Activated CD8-positive, alpha-beta memory T cell treated with anti-CD3 and anti-CD28 coated beads, Interleukin-2, amount 10 ng/mL, durations not matched to agents 7 days and 5 days (primary cell): ENCODE measurements around the gene TMEM125. TPM values are rescaled to one million over a fixed set of nuclear protein-coding genes. Genes with fewer than 3 reads are reported as not detected.

Source experiments
- ATAC-seq: fragments of 150-1000 bp; cut with Tn5 transposase; one replicate; pipeline ENCODE4 v1.10.0; 2021; ENCODE audit warnings: moderate library complexity
- CTCF ChIA-PET: fragments of 350-600 bp; sonication (Branson Sonifier 250); formaldehyde crosslinking; loops from one replicate; lab custom pipeline; 2021; ENCODE audit warnings: antibody characterized with exemption; lab: Charles Lee
- DNase-seq: peaks from one replicate; pipeline ENCODE4 v3.0.0-alpha.2; 2020
- H3K27ac Mint-ChIP-seq: one replicate; pipeline ENCODE4 v1.8.0; 2021; ENCODE audit warnings: mild to moderate bottlenecking, mixed read lengths
- H3K27me3 Mint-ChIP-seq: one replicate; pipeline ENCODE4 v1.8.0; 2021; ENCODE audit warnings: mixed read lengths
- H3K36me3 Mint-ChIP-seq: one replicate; pipeline ENCODE4 v1.8.0; 2021; ENCODE audit warnings: mild to moderate bottlenecking, mixed read lengths
- H3K4me1 Mint-ChIP-seq: one replicate; pipeline ENCODE4 v1.8.0; 2021; ENCODE audit warnings: mixed read lengths
- H3K4me3 Mint-ChIP-seq: one replicate; pipeline ENCODE4 v1.8.0; 2021; ENCODE audit warnings: mild to moderate bottlenecking, moderate library complexity, mixed read lengths
- H3K9me3 Mint-ChIP-seq: one replicate; pipeline ENCODE4 v1.8.0; 2022; ENCODE audit warnings: low read depth, mixed read lengths
- total RNA-seq, 2 experiments: library from RNA; stranded (reverse); gene quantifications; one replicate each; pipeline ENCODE4 v1.2.3, GENCODE V29; 2021

TMEM125 gene
- total RNA-seq, 2 experiments from 2014 or later = not detected

GRCh38 chr1:43284065-43284464, 14.3 kb downstream of the TMEM125 start:
- no peaks in the 10 kb centered on the region for H3K4me1 Mint-ChIP-seq
- CTCF ChIA-PET = interaction anchor here (1.7 kb wide), 1 partner anchor 12 kb away, joined by 3 read pairs; no protein-coding TSS in a partner anchor
- H3K27me3 Mint-ChIP-seq = peaks cover 14% of the 10 kb centered on the region
- no peaks in the 10 kb centered on the region for H3K36me3 Mint-ChIP-seq
- ATAC-seq (no peak), DNase-seq (no peak)
- no peaks in the 10 kb centered on the region for H3K9me3 Mint-ChIP-seq
- H3K4me3 Mint-ChIP-seq = no peak overlapping the region
- H3K27ac Mint-ChIP-seq = no peak overlapping the region

- ATAC-seq (no peak), DNase-seq (no peak)
- no peak overlapping the region for H3K4me3 Mint-ChIP-seq
- H3K4me1 Mint-ChIP-seq = no peaks in the 10 kb centered on the region
- no peaks in the 10 kb centered on the region for H3K9me3 Mint-ChIP-seq
- H3K36me3 Mint-ChIP-seq = no peaks in the 10 kb centered on the region
- no peak overlapping the region for H3K27ac Mint-ChIP-seq
- peaks cover 14% of the 10 kb centered on the region for H3K27me3 Mint-ChIP-seq
- CTCF ChIA-PET = interaction anchor here (1.7 kb wide), 1 partner anchor 11 kb away, joined by 3 read pairs; no protein-coding TSS in a partner anchor
Measured at GRCh38 chr1:43284546-43285110, 14.8 kb downstream of the TMEM125 start.

GRCh38 chr1:43285269-43285990, 15.6 kb downstream of the TMEM125 start, which contains the start of gene C1orf210:
C1orf210 (minus strand) TSS chr1:43285581; CDS start chr1:43283270, 2,311 bp downstream.
- CTCF ChIA-PET = no interaction called here
- Mint-ChIP-seq H3K27ac (no peak within 1 kb of the TSS), H3K4me3 (no peak within 1 kb of the TSS), H3K4me1 (no peaks in the 10 kb centered on the region), H3K9me3 (no peaks in the 10 kb centered on the region), H3K36me3 (no peaks in the 10 kb centered on the region), H3K27me3 (peaks cover 11% of the 10 kb centered on the region)
- DNase-seq = no peak
- no peak for ATAC-seq

- no peaks in the 10 kb centered on the region for H3K4me1 Mint-ChIP-seq
Measured at GRCh38 chr1:43286115-43286514, 16.3 kb downstream of the TMEM125 start.

DNA sequence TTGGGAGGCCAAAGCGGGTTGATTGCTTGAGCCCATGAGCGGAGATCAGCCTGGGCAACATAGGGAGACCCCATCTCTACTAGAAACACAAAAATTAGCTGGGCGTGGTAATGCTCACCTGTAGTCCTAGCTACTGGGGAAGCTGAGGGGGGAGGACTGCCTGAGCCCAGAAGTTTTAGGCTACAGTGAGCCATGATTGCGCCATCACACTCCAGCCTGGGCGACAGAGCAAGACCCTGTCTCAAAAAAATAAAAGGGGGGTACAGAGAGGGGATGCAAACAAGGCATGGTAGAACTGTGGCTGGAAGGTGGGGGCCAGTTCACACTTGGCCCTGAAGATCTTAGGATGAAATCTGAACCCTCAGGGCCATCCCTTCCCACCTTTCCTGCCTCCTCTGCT, 16.8 kb downstream of the TMEM125 start:
- CTCF ChIA-PET = no interaction called here
- DNase-seq (no peak), ATAC-seq (no peak)
- Mint-ChIP-seq H3K9me3 (no peaks in the 10 kb centered on the region), H3K27me3 (peaks cover 10% of the 10 kb centered on the region), H3K4me1 (no peaks in the 10 kb centered on the region), H3K4me3 (no peak overlapping the region), H3K36me3 (no peaks in the 10 kb centered on the region), H3K27ac (no peak overlapping the region)

More at GRCh38 chr1:43286115-43286514, 16.3 kb downstream of the TMEM125 start:
- H3K36me3 Mint-ChIP-seq = no peaks in the 10 kb centered on the region
- no peak overlapping the region for H3K27ac Mint-ChIP-seq
- H3K9me3 Mint-ChIP-seq = no peaks in the 10 kb centered on the region
- peaks cover 10% of the 10 kb centered on the region for H3K27me3 Mint-ChIP-seq
- ATAC-seq = no peak
- H3K4me3 Mint-ChIP-seq = no peak overlapping the region
- CTCF ChIA-PET = no interaction called here
- DNase-seq = no peak

- CTCF ChIA-PET = no interaction called here
- peaks cover 10% of the 10 kb centered on the region for H3K27me3 Mint-ChIP-seq
- no peaks in the 10 kb centered on the region for H3K4me1 Mint-ChIP-seq
- no peaks in the 10 kb centered on the region for H3K36me3 Mint-ChIP-seq
- no peak overlapping the region for H3K27ac Mint-ChIP-seq
- no peak overlapping the region for H3K4me3 Mint-ChIP-seq
- H3K9me3 Mint-ChIP-seq = no peaks in the 10 kb centered on the region
- DNase-seq (no peak), ATAC-seq (no peak)
Measured at GRCh38 chr1:43288058-43288784, 18.4 kb downstream of the TMEM125 start.

DNA sequence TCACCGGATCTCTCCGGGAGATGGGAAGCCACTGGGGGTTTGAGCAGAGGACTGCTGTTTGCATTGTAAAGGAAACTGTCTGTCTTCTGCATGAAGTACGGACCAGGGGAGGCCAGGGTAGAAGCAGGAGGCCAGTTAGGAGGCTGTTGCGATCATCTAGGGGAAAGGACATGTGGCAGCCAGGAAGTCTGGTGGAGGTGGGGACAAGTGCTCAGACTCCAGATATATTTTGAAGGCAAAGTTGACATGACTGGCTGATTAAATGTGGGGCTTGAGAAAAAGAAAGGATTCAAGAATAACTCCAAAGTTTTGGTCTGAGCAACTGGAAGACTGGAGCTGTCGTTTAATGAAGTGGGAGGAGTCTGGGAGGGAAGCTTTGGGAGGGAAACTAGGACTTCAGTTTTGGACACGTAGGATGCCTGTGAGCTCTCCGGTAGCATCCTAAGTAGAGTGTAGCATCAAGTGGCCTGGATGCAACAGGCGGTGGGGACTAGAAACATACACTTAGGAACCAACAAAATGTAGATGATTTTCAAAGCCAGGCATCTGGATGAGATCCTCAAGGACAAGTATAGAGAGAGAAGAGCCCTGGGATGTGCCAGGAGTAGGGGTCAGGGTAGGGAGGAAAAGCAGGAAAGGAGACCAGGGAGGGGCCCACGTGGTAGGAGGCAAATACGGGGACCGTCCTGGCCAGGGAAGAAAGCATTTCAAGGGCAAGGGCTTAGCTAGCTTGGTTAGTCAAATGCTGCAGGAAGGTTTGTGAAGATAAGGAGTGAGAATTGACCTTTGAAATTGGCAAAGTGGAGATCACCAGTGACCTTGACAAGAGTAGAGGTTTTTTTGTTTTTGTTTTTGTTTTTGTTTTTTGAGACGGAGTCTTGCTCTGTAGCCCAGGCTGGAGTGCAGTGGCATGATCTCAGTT, 19.3 kb downstream of the TMEM125 start:
- CTCF ChIA-PET = no interaction called here
- no peaks in the 10 kb centered on the region for H3K9me3 Mint-ChIP-seq
- H3K4me3 Mint-ChIP-seq = no peak overlapping the region
- no peaks in the 10 kb centered on the region for H3K36me3 Mint-ChIP-seq
- H3K4me1 Mint-ChIP-seq = no peaks in the 10 kb centered on the region
- H3K27me3 Mint-ChIP-seq = peaks cover 10% of the 10 kb centered on the region
- DNase-seq (no peak), ATAC-seq (no peak)
- no peak overlapping the region for H3K27ac Mint-ChIP-seq

- DNase-seq = no peak
- Mint-ChIP-seq H3K27me3 (peaks cover 7% of the 10 kb centered on the region), H3K9me3 (no peaks in the 10 kb centered on the region), H3K36me3 (no peaks in the 10 kb centered on the region), H3K4me1 (peaks cover 20% of the 10 kb centered on the region), H3K4me3 (no peak overlapping the region), H3K27ac (no peak overlapping the region)
- CTCF ChIA-PET = interaction anchor here (1.5 kb wide), 1 partner anchor 18 kb away, joined by 3 read pairs; no protein-coding TSS in a partner anchor
- no peak for ATAC-seq
Measured at GRCh38 chr1:43292216-43292615, 22.4 kb downstream of the TMEM125 start.

GRCh38 chr1:43292679-43293078, 22.9 kb downstream of the TMEM125 start:
- Mint-ChIP-seq H3K36me3 (no peaks in the 10 kb centered on the region), H3K9me3 (no peaks in the 10 kb centered on the region), H3K4me3 (no peak overlapping the region), H3K4me1 (peaks cover 20% of the 10 kb centered on the region), H3K27ac (no peak overlapping the region), H3K27me3 (peaks cover 4% of the 10 kb centered on the region)
- DNase-seq = no peak
- ATAC-seq = no peak
- CTCF ChIA-PET = interaction anchor here (1.5 kb wide), 1 partner anchor 18 kb away, joined by 3 read pairs; no protein-coding TSS in a partner anchor

DNA sequence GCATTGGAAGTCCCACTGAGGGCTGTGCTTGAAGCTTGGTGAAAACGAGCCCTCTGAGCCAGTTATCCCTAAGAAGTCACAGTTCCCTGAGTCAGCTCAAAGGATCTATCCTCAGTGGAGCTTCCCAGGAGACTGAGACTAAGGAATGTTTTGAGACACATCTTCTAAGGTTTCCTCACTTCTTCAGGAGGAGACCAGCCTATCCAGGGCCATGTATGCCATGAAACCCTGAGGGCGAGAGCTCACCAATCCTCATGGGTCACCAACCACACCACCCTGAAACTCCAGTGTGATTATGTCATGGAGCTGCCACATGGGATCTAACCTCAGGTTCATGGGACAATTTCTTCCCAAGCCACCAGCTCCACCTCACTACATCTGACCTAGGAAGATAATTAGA, 23.4 kb downstream of the TMEM125 start:
- Mint-ChIP-seq H3K27me3 (no peaks in the 10 kb centered on the region), H3K27ac (no peak overlapping the region), H3K36me3 (no peaks in the 10 kb centered on the region), H3K4me3 (no peak overlapping the region), H3K9me3 (no peaks in the 10 kb centered on the region), H3K4me1 (peaks cover 20% of the 10 kb centered on the region)
- DNase-seq (no peak), ATAC-seq (no peak)
- CTCF ChIA-PET = no interaction called here

GRCh38 chr1:43293896-43294760, 24.3 kb downstream of the TMEM125 start:
- Mint-ChIP-seq H3K9me3 (no peaks in the 10 kb centered on the region), H3K4me3 (no peak overlapping the region), H3K27ac (no peak overlapping the region), H3K27me3 (no peaks in the 10 kb centered on the region), H3K36me3 (no peaks in the 10 kb centered on the region), H3K4me1 (peaks cover 20% of the 10 kb centered on the region)
- DNase-seq (no peak), ATAC-seq (no peak)
- CTCF ChIA-PET = no interaction called here

- H3K4me3 Mint-ChIP-seq = no peak overlapping the region
- no peaks in the 10 kb centered on the region for H3K27me3 Mint-ChIP-seq
- no peak for ATAC-seq
- no peak for DNase-seq
- CTCF ChIA-PET = interaction anchor here (0.9 kb wide), 1 partner anchor 120 kb away, joined by 3 read pairs; no protein-coding TSS in a partner anchor
- no peaks in the 10 kb centered on the region for H3K36me3 Mint-ChIP-seq
- H3K9me3 Mint-ChIP-seq = no peaks in the 10 kb centered on the region
- no peak overlapping the region for H3K27ac Mint-ChIP-seq
- H3K4me1 Mint-ChIP-seq = peaks cover 20% of the 10 kb centered on the region
Measured at GRCh38 chr1:43294761-43295160, 25.0 kb downstream of the TMEM125 start.
